Gastrocnemius medialis (tissue), 4 donors: Measurements from ENCODE around the gene ZNF778. TPM values are rescaled to one million over a fixed set of nuclear protein-coding genes. Genes with fewer than 3 reads are reported as not detected.

Experiments
- ATAC-seq, 2 donors: fragments of 150-250 bp; one replicate each; pipeline ENCODE4 v1.9.1; 2016
- DNase-seq, 2 donors: peaks; one replicate each; pipeline ENCODE4 v3.0.0-alpha.2; 2019
- H3K27ac ChIP-seq, 4 donors: fragments of 200-600 bp; sonication (generic); 1 replicate in 1 of 4; 2 replicates in 3 of 4; pipeline ENCODE4 v1.5.1; 2016 to 2018; ENCODE audit warnings: mild to moderate bottlenecking in 2 of 4, moderate library complexity in 1 of 4
- H3K27me3 ChIP-seq, 3 donors: fragments of 200-600 bp; sonication (generic) in 2 of 3; 1 replicate in 1 of 3; 2 replicates in 2 of 3; pipeline versions ENCODE4 v1.5.1 to v1.6.0; 2016 to 2019; ENCODE audit warnings: mild to moderate bottlenecking in 1 of 3, moderate library complexity in 1 of 3
- H3K36me3 ChIP-seq, 2 donors: fragments of 200-600 bp; sonication (generic) in 1 of 2; one replicate each; pipeline ENCODE4 v1.5.1; 2017 to 2018
- H3K4me1 ChIP-seq, 2 donors: fragments of 200-600 bp; sonication (generic) in 1 of 2; one replicate each; pipeline ENCODE4 v1.5.1; 2016 to 2017; ENCODE audit warnings: mild to moderate bottlenecking in 2 of 2
- H3K4me3 ChIP-seq, 4 donors: fragments of 200-600 bp; sonication (generic) in 3 of 4; 1 replicate in 1 of 4; 2 replicates in 3 of 4; pipeline ENCODE4 v1.5.1; 2016 to 2019; ENCODE audit warnings: mild to moderate bottlenecking in 2 of 4
- H3K9me3 ChIP-seq, 3 donors: fragments of 200-600 bp; sonication (generic) in 2 of 3; 1 replicate in 1 of 3; 2 replicates in 2 of 3; pipeline ENCODE4 v1.5.1; 2016 to 2019
- CTCF ChIP-seq, 5 experiments: fragments of 450-650 bp in 3 of 5; fragments of 200-600 bp in 2 of 5; sonication (generic) in 2 of 5; IDR thresholded peaks in 4 of 5; conservative IDR thresholded peaks in 1 of 5; 1 replicate in 4 of 5; 2 replicates in 1 of 5; pipeline ENCODE4 v1.5.1; 2016 to 2019; ENCODE audit warnings: antibody characterized with exemption in 5 of 5, mild to moderate bottlenecking in 3 of 5, moderate library complexity in 3 of 5
- POLR2A ChIP-seq, 2 donors: fragments of 450-650 bp; IDR thresholded peaks; one replicate each; pipeline ENCODE4 v1.6.1; 2017; ENCODE audit warnings: antibody characterized with exemption in 2 of 2, mild to moderate bottlenecking in 2 of 2, moderate library complexity in 2 of 2
- in situ Hi-C, 4 donors: fragments of 200-750 bp; cut with MboI; loops; one replicate each; pipeline versions ENCODE4 v1.15.0 to v1.8.0; 2017; ENCODE audit warnings: low sequenced_read_pairs in 4 of 4
- intact Hi-C: fragments of 100-400 bp; cut with DNase I; formaldehyde crosslinking; loops from one replicate; pipeline ENCODE4 v1.15.1; 2023; ENCODE audit warnings: low total_unique reads
- total RNA-seq, 4 donors: library from RNA; depleted of rRNA; stranded (reverse); fragments of >200 nt; gene quantifications; one replicate each; pipeline versions ENCODE4 v1.1.0 to v1.2.3, GENCODE V29; 2016

ZNF778 gene
- total RNA-seq, 4 donors from 2014 or later: 10.7 to 21.3 (median 17.9) TPM

- DNase-seq (no peak), ATAC-seq (no peak)
- intact Hi-C loops: no loop called here
- no peak for TF ChIP-seq CTCF (IDR thresholded peaks at IDR 0.05 in 4 of 5, conservative IDR thresholded peaks at IDR 0.05 in 1 of 5)
- peaks cover 7 to 14% of the 10 kb centered on the region in 2 donors for H3K4me1 ChIP-seq
- H3K27ac ChIP-seq: no peak overlapping the region
- no peaks in the 10 kb centered on the region for H3K27me3 ChIP-seq
- in situ Hi-C loops: no loop called here
- no peaks in the 10 kb centered on the region for H3K9me3 ChIP-seq
- peaks cover 0 to 7% of the 10 kb centered on the region in 2 donors for H3K36me3 ChIP-seq
- no peak overlapping the region for H3K4me3 ChIP-seq
Measured at GRCh38 chr16:89179656-89180315, 37.7 kb upstream of the ZNF778 start.

- in situ Hi-C loops (no loop called here), intact Hi-C loops (no loop called here)
- DNase-seq: no peak
- H3K27me3 ChIP-seq: no peaks in the 10 kb centered on the region
- no peak for ATAC-seq
- H3K27ac ChIP-seq: no peak overlapping the region
- H3K9me3 ChIP-seq: no peaks in the 10 kb centered on the region
- H3K4me3 ChIP-seq: no peak overlapping the region
- TF ChIP-seq CTCF (IDR thresholded peaks at IDR 0.05 in 4 of 5, conservative IDR thresholded peaks at IDR 0.05 in 1 of 5): no peak
- TF ChIP-seq POLR2A (IDR thresholded peaks at IDR 0.05): no peak
- peaks cover 0 to 11% of the 10 kb centered on the region in 2 donors for H3K36me3 ChIP-seq
- H3K4me1 ChIP-seq: no peaks in the 10 kb centered on the region
Measured at GRCh38 chr16:89183463-89183862, 34.0 kb upstream of the ZNF778 start.

DNA sequence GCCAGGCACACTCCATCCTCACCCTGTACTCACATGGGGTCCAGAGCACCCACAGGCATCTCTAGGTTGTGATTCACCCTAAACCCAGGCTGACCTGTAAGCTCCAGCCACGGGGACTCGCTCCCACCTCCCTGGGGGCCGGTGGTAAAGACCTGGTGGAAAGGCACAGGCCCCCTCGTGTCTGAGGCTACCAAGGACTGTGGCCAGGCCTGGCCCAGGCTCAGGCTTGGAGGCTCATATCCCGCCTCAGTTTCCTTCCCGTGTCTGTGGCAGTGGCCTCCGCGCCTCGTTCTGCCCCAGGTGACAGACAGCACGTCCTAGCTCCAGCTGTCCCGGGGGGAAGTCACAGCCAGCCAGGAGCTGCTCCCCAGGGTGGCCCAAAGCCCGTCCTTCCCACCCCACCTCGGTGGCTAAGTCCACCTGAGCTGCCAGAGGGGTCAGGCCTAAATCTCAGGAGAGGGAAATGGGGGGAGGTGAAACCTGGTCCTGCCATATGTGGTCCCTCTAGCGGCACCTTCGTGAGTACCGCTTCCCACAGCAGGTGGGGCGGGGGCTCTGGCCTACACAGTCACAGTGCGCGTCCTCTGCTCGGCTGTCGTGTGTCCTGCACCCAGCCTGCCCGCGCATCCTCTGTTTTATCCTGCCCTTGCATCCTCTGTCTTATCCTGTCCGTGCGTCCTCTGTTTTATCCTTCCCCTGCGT lies 33.4 kb upstream of the ZNF778 start:
- H3K27me3 ChIP-seq: no peaks in the 10 kb centered on the region
- no peaks in the 10 kb centered on the region for H3K9me3 ChIP-seq
- no peaks in the 10 kb centered on the region for H3K4me1 ChIP-seq
- TF ChIP-seq CTCF (IDR thresholded peaks at IDR 0.05 in 4 of 5, conservative IDR thresholded peaks at IDR 0.05 in 1 of 5) (no peak), POLR2A (IDR thresholded peaks at IDR 0.05) (no peak)
- intact Hi-C loops (no loop called here), in situ Hi-C loops (no loop called here)
- no peak for DNase-seq
- no peak overlapping the region for H3K27ac ChIP-seq
- no peak for ATAC-seq
- no peak overlapping the region for H3K4me3 ChIP-seq
- peaks cover 0 to 11% of the 10 kb centered on the region in 2 donors for H3K36me3 ChIP-seq

DNA sequence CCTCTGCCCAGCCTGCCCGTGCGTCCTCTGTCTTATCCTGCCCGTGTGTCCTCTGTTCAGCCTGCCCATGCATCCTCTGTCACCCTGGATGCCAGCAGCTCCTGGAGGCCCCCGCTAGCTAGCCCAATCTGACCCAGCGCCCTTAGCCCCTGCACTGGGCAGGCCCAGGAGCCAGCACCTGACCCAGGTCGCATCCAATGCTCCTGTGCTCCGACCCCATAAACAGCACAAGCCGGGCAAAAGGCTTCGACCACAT lies 32.9 kb upstream of the ZNF778 start:
- Histone ChIP-seq H3K4me1 (no peaks in the 10 kb centered on the region), H3K9me3 (no peaks in the 10 kb centered on the region), H3K27ac (no peak overlapping the region), H3K4me3 (no peak overlapping the region), H3K27me3 (no peaks in the 10 kb centered on the region), H3K36me3 (peaks cover 0 to 11% of the 10 kb centered on the region in 2 donors)
- intact Hi-C loops (no loop called here), in situ Hi-C loops (no loop called here)
- ATAC-seq (no peak), DNase-seq (no peak)
- TF ChIP-seq CTCF (IDR thresholded peaks at IDR 0.05 in 4 of 5, conservative IDR thresholded peaks at IDR 0.05 in 1 of 5): no peak
- TF ChIP-seq POLR2A (IDR thresholded peaks at IDR 0.05): no peak
